DND-41 (cell line): ENCODE measurements around the gene AASDH.
A peak's percentile ranks its signal among the peaks of the same experiment; 100 is the strongest.

ENCODE experiments used
- ATAC-seq: fragments of 200-7000 bp; cut with Tn5 transposase; 3 replicates; pipeline ENCODE4 v1.9.1; 2021; ENCODE audit warnings: low read depth; ENCODE audit not compliant: insufficient read depth
- DNase-seq: peaks from one replicate; pipeline ENCODE4 v3.0.0-alpha.2; 2020
- H2AFZ ChIP-seq: 2 replicates; pipeline ENCODE4 v1.6.0; 2012; ENCODE audit warnings: low read depth, low read length
- H3K27ac ChIP-seq: 2 replicates; pipeline ENCODE4 v1.5.1; 2012; ENCODE audit warnings: low read length, inconsistent platforms
- H3K27me3 ChIP-seq: fragments of 200-600 bp; sonication (generic); 2 replicates; pipeline ENCODE4 v1.6.0; 2012; ENCODE audit warnings: low read length, mild to moderate bottlenecking, inconsistent platforms; ENCODE audit not compliant: insufficient read depth, poor library complexity
- H3K36me3 ChIP-seq: 2 replicates; pipeline ENCODE4 v1.5.1; 2012; ENCODE audit warnings: low read length, inconsistent platforms; ENCODE audit not compliant: insufficient read depth
- H3K4me1 ChIP-seq: 2 replicates; pipeline ENCODE4 v1.5.1; 2012; ENCODE audit warnings: mild to moderate bottlenecking, low read length; ENCODE audit not compliant: insufficient read depth
- H3K4me2 ChIP-seq: 2 replicates; pipeline ENCODE4 v1.6.0; 2012; ENCODE audit warnings: mild to moderate bottlenecking, moderate library complexity, low read length, inconsistent platforms; ENCODE audit not compliant: insufficient read depth
- H3K4me3 ChIP-seq, 2 experiments: fragments of 200-600 bp in 1 of 2; shearing (Covaris generic) in 1 of 2; 2 replicates each; pipeline ENCODE4 v1.5.1; 2012 to 2016; ENCODE audit warnings: inconsistent platforms in 2 of 2, low read length in 2 of 2, mild to moderate bottlenecking in 2 of 2, low read depth in 1 of 2, moderate library complexity in 1 of 2
- H3K79me2 ChIP-seq: 2 replicates; pipeline ENCODE4 v1.6.0; 2012; ENCODE audit warnings: low read length, inconsistent platforms; ENCODE audit not compliant: insufficient read depth
- H3K9ac ChIP-seq: 2 replicates; pipeline ENCODE4 v1.6.0; 2012; ENCODE audit warnings: low read depth, mild to moderate bottlenecking, inconsistent platforms, low read length, moderate library complexity
- H3K9me3 ChIP-seq: 2 replicates; pipeline ENCODE4 v1.5.1; 2012; ENCODE audit warnings: low read length, moderate library complexity, mild to moderate bottlenecking, inconsistent platforms; ENCODE audit not compliant: insufficient read depth, severe bottlenecking
- H4K20me1 ChIP-seq: 2 replicates; pipeline ENCODE4 v1.6.0; 2012; ENCODE audit warnings: low read length; ENCODE audit not compliant: insufficient read depth
- CTCF ChIP-seq: IDR thresholded peaks from 2 replicates; pipeline ENCODE4 v1.5.1; 2012; ENCODE audit warnings: borderline replicate concordance, low read length, moderate library complexity, mild to moderate bottlenecking; ENCODE audit not compliant: poor library complexity, severe bottlenecking; ENCODE audit errors: extremely low read depth
- EZH2 ChIP-seq: IDR thresholded peaks from 3 replicates; pipeline ENCODE4 v1.6.1; 2012; ENCODE audit warnings: borderline replicate concordance, low read depth, mild to moderate bottlenecking, moderate library complexity, low read length, inconsistent platforms; ENCODE audit not compliant: severe bottlenecking

Gene AASDH

DNA sequence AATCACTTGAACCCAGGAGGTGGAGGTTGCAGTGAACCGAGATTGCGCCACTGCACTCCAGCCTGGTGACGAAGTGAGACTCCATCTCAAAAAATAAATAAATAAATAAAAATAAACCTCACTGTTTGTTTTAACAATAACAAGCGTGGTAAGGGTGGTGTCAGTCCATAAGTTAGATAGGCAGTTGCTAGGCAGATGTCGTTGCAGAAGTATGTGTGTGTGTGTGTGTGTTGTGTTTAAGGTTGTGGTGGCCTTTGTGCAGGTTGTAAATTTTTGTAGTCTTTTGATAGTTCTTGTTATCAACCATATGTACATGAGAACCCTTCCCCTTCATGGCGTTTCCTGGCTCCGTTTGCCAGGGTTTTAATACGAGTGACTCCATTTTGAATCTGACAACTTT is 4.0 kb upstream of the AASDH start:
- Histone ChIP-seq H3K9me3 (no peaks in the 10 kb centered on the region), H3K4me1 (peaks cover 18% of the 10 kb centered on the region), H3K79me2 (peaks cover 34% of the 10 kb centered on the region), H3K36me3 (peaks cover 26% of the 10 kb centered on the region; the same call in 1 of the 2 replicates), H4K20me1 (no peaks in the 10 kb centered on the region; the same call in 1 of the 2 replicates), H3K27me3 (no peaks in the 10 kb centered on the region), H3K27ac (no peak overlapping the region), H2AFZ (no peak overlapping the region), H3K9ac (no peak overlapping the region), H3K4me3 (no peak overlapping the region), H3K4me2 (no peak overlapping the region)
- DNase-seq (no peak), ATAC-seq (no peak)
- TF ChIP-seq CTCF (no peak), EZH2 (no peak)

DNA sequence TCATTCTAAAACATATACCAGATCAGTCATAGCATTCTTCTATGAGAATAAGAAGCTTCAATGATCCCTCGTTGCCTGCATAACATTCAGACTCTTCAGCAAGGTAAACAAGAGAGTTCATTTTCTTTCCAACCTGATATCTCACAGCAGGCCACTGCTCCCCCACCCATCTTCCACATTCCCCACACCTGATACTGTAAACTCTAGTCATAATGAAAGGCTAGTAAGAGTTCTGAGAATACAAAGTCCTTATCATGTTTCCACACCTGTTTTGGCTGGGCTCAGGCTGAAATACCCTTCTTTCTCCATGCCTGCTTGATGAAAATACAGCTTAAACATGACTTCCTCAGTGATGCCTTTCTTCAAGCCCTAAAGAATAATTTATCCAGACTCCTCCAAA is 2.3 kb upstream of the AASDH start:
- H4K20me1 ChIP-seq: no peaks in the 10 kb centered on the region; the same call in 1 of the 2 replicates
- ATAC-seq (no peak), DNase-seq (no peak)
- peak overlapping the region; percentile 75; the same call in 1 of the 2 replicates for H3K4me2 ChIP-seq
- H3K4me1 ChIP-seq: peaks cover 30% of the 10 kb centered on the region
- peaks cover 18% of the 10 kb centered on the region; the same call in 1 of the 2 replicates for H3K36me3 ChIP-seq
- no peaks in the 10 kb centered on the region for H3K27me3 ChIP-seq
- H3K27ac ChIP-seq: no peak overlapping the region
- no peaks in the 10 kb centered on the region for H3K9me3 ChIP-seq
- H3K4me3 ChIP-seq: no peak overlapping the region; a peak in 1 of 4 replicates
- peaks cover 51% of the 10 kb centered on the region for H3K79me2 ChIP-seq
- no peak for TF ChIP-seq CTCF
- no peak for TF ChIP-seq EZH2
- H3K9ac ChIP-seq: no peak overlapping the region
- no peak overlapping the region for H2AFZ ChIP-seq

- peak overlapping the region; percentile 75 for H3K4me2 ChIP-seq
- no peaks in the 10 kb centered on the region for H3K27me3 ChIP-seq
- H3K27ac ChIP-seq: peak overlapping the region; percentile 93
- H3K4me3 ChIP-seq: peak overlapping the region; percentile 79 to 85; a peak in 3 of 4 replicates
- H3K79me2 ChIP-seq: peaks cover 58% of the 10 kb centered on the region
- peaks cover 30% of the 10 kb centered on the region for H3K4me1 ChIP-seq
- no peak for ATAC-seq
- TF ChIP-seq CTCF (no peak), EZH2 (no peak)
- no peaks in the 10 kb centered on the region for H3K9me3 ChIP-seq
- peak overlapping the region; percentile 78 for H3K9ac ChIP-seq
- DNase-seq: no peak
- H2AFZ ChIP-seq: peak overlapping the region; percentile 90; the same call in 1 of the 2 replicates
- H4K20me1 ChIP-seq: no peaks in the 10 kb centered on the region; the same call in 1 of the 2 replicates
- H3K36me3 ChIP-seq: peaks cover 15% of the 10 kb centered on the region; the same call in 1 of the 2 replicates
Observed at GRCh38 chr4:56388306-56388705, 1.0 kb upstream of the AASDH start.
